Heart left ventricle (tissue), 16 donors: ENCODE measurements around the gene NIT2. TPM values are rescaled to one million over a fixed set of nuclear protein-coding genes. Genes with fewer than 3 reads are reported as not detected.

Experiments used
- ATAC-seq, 4 donors: fragments of 200-7000 bp; cut with Tn5 transposase; one replicate each; pipeline ENCODE4 v1.9.1; 2020 to 2022; ENCODE audit warnings: moderate library complexity in 4 of 4, mild to moderate bottlenecking in 3 of 4, moderate number of reproducible peaks in 1 of 4
- DNase-seq, 5 donors: peaks; one replicate each; pipeline ENCODE4 v3.0.0-alpha.2; 2020
- H3K27ac ChIP-seq, 12 donors: fragments of 200-600 bp; sonication (generic) in 4 of 12; one replicate each; pipeline versions ENCODE4 v1.5.0 to v1.8.0; 2016 to 2022; ENCODE audit warnings: mild to moderate bottlenecking in 2 of 12
- H3K27me3 ChIP-seq, 9 donors: fragments of 200-600 bp; sonication (generic) in 2 of 9; one replicate each; pipeline versions ENCODE4 v1.5.1 to v1.8.0; 2016 to 2022; ENCODE audit warnings: mild to moderate bottlenecking in 3 of 9
- H3K36me3 ChIP-seq, 9 donors: fragments of 200-600 bp; sonication (generic) in 2 of 9; one replicate each; pipeline versions ENCODE4 v1.5.0 to v1.8.0; 2018 to 2022; ENCODE audit warnings: mild to moderate bottlenecking in 2 of 9
- H3K4me1 ChIP-seq, 12 donors: fragments of 200-600 bp; sonication (generic) in 4 of 12; one replicate each; pipeline versions ENCODE4 v1.5.0 to v1.8.0; 2016 to 2022; ENCODE audit warnings: mild to moderate bottlenecking in 3 of 12
- H3K4me3 ChIP-seq, 12 donors: fragments of 200-600 bp; sonication (generic) in 4 of 12; one replicate each; pipeline versions ENCODE4 v1.5.0 to v1.8.0; 2017 to 2022; ENCODE audit warnings: mild to moderate bottlenecking in 9 of 12, moderate library complexity in 4 of 12
- H3K9me3 ChIP-seq, 12 donors: fragments of 200-600 bp; sonication (generic) in 4 of 12; one replicate each; pipeline versions ENCODE4 v1.5.0 to v1.8.0; 2016 to 2022; ENCODE audit warnings: mild to moderate bottlenecking in 1 of 12
- POLR2A ChIP-seq, 2 donors: fragments of 450-650 bp; IDR thresholded peaks; one replicate each; pipeline ENCODE4 v1.6.1; 2017; ENCODE audit warnings: antibody characterized with exemption in 2 of 2, mild to moderate bottlenecking in 2 of 2, moderate library complexity in 2 of 2
- WGBS, 4 donors: extraction: QIAGEN DNeasy Blood & Tissue Kit in 2 of 4; methylation state at CpG; one replicate each; pipeline versions ENCODE4 v1.1.5 to v1.1.7; 2013 to 2018; 5-methylcytosine and 5-hydroxymethylcytosine counted together
- intact Hi-C, 10 donors: fragments of 100-400 bp; cut with DNase I; formaldehyde crosslinking; loops; one replicate each; pipeline versions ENCODE4 v1.11.1 to v1.14.2; 2022
- polyA plus RNA-seq, 2 donors: library from polyadenylated mRNA; stranded (reverse); fragments of 200-250 nt; gene quantifications; one replicate each; pipeline ENCODE4 v1.2.3, GENCODE V29; 2013
- total RNA-seq, 9 donors: library from RNA; depleted of rRNA in 2 of 9; stranded (reverse); fragments of >200 nt in 2 of 9; fragmentation: NEBNext Ultra II Directional in 3 of 9; extraction: Animal tissue kit (Norgen Biotek cat#: 25700) in 3 of 9; gene quantifications; one replicate each; pipeline versions ENCODE4 v1.1.0 to v1.2.4, GENCODE V29; 2016 to 2023
- TF ChIP-seq, protein P1 (sequence below), 12 donors: fragments of 200-600 bp; sonication (generic) in 4 of 12; IDR thresholded peaks; one replicate each; pipeline versions ENCODE4 v1.5.0 to v1.8.0; 2018 to 2022; ENCODE audit warnings: antibody characterized with exemption in 12 of 12, mild to moderate bottlenecking in 5 of 12
- donor health status: ischemic (EF 13 %, LVEDD 7.1; RV severe dilation, severe dysfunction).
- donor health status: healthy with polysubstance abuse.
- donor health status: DM: no; HTN: yes; CAD: no.
- donor health status: DM: no; HTN: no; CAD: no.
- donor health status: ischemic (EF 25% LVEDD 6.9; RV normal size, moderate dysfunction).
- donor health status: ischemic (EF 25% LVEDD 5.7; RV mildly dilated, moderate dysfunction).
- donor health status: healthy.
- donor health status: DM: yes; HTN: yes; CAD: no.
- donor health status: ischemic (EF 35%, LVEDD 5.7; RV mildly dilated, moderate dysfunction).
- donor health status: nonischemic (EF 11% LVEDD 7.7; RV severe dilation, severe dysfunction).
- donor health status: DM: yes; HTN: yes; CAD: no.
- donor health status: PGD.
- donor health status: ischemic (EF 29% LVEDD 5.4; RV normal size, mild dysfunction).
- donor health status: nonischemic (EF 23%, LVEDD 6.1; RV moderate dilation, normal function).

Gene NIT2
- total and polyA plus RNA-seq, 11 donors: 11.6 to 50.9 (median 31.1) TPM

DNA sequence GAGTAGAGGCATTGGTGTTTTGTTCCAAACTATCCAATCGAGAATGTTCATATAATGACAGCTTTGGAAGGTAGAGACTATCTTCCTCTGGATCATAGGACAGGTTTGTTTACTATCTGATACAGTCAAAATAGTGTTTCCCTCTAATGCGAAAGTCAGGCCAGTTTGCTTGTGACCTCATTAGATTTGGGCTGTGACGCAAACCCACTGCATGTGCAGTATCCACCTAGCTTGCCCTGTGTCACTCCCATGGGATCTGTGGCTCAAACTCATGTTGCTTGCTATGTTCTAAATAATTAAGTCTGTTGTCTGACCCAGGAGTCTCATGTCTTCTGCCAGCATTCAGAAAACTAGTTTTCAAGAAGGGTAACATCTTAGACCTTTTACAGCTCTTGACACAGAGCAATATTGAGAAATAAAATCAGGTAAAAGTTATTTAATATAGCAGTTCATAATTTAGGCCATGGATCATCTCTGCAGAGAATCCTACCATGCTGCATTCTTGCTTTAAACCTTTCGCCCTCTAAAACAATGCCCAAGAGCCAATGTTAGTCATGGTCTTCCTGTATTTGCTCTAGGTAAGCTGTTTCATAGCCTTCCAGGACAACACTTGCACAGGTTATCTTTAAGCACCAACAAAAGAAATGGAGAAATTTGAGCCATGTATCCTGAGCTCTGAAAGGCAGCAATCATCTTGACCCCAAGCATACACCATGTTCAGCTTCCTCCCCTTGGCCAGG lies 26.4 kb downstream of the NIT2 start:
- DNase-seq (no peak), ATAC-seq (peak in 1 of 4 donors; percentile 20)
- no peak overlapping the region for H3K4me3 ChIP-seq
- no peaks in the 10 kb centered on the region for H3K4me1 ChIP-seq
- WGBS, 4 donors: 85 to 100% (median 97%) methylated on average over 4 of the region's 4 CpGs
- TF ChIP-seq POLR2A (IDR thresholded peaks at IDR 0.05): no peak
- TF ChIP-seq, protein P1, sequence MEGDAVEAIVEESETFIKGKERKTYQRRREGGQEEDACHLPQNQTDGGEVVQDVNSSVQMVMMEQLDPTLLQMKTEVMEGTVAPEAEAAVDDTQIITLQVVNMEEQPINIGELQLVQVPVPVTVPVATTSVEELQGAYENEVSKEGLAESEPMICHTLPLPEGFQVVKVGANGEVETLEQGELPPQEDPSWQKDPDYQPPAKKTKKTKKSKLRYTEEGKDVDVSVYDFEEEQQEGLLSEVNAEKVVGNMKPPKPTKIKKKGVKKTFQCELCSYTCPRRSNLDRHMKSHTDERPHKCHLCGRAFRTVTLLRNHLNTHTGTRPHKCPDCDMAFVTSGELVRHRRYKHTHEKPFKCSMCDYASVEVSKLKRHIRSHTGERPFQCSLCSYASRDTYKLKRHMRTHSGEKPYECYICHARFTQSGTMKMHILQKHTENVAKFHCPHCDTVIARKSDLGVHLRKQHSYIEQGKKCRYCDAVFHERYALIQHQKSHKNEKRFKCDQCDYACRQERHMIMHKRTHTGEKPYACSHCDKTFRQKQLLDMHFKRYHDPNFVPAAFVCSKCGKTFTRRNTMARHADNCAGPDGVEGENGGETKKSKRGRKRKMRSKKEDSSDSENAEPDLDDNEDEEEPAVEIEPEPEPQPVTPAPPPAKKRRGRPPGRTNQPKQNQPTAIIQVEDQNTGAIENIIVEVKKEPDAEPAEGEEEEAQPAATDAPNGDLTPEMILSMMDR (IDR thresholded peaks at IDR 0.05): no peak
- peaks cover 0 to 12% (median 2%) of the 10 kb centered on the region in 12 donors for H3K9me3 ChIP-seq
- intact Hi-C loops: no loop called here
- H3K36me3 ChIP-seq: peaks cover 2 to 92% (median 78%) of the 10 kb centered on the region in 9 donors
- no peak overlapping the region for H3K27ac ChIP-seq
- H3K27me3 ChIP-seq: no peaks in the 10 kb centered on the region

DNA sequence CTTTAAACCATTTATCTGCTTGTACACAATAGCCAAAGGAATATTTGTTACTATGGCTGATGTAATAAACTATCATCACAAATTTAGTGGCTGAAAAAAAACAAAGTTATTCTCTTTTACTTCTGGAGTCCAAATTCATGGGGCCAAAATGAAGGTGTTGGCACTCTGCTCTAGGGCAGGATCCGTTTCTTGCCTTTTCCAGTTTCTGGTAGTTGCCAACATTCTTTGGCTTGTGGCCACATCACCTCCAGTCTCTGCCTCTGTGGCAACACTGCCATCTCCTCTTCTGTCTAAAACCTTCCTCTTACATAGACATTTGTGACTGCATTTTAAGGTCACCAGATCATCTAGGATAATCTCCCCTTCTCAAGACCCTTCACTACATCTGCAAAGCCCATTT lies 27.3 kb downstream of the NIT2 start:
- intact Hi-C loops: no loop called here
- DNase-seq (no peak), ATAC-seq (no peak)
- Histone ChIP-seq H3K27me3 (no peaks in the 10 kb centered on the region), H3K4me3 (no peak overlapping the region), H3K27ac (no peak overlapping the region), H3K9me3 (peaks cover 0 to 12% (median 2%) of the 10 kb centered on the region in 12 donors), H3K4me1 (no peaks in the 10 kb centered on the region), H3K36me3 (peaks cover 2 to 92% (median 78%) of the 10 kb centered on the region in 9 donors)
- TF ChIP-seq POLR2A (IDR thresholded peaks at IDR 0.05): no peak
- TF ChIP-seq, protein P1 (IDR thresholded peaks at IDR 0.05): no peak
- 55 to 70% (median 63%) methylated on average over 1 of the region's 1 CpG for WGBS, 4 donors

DNA sequence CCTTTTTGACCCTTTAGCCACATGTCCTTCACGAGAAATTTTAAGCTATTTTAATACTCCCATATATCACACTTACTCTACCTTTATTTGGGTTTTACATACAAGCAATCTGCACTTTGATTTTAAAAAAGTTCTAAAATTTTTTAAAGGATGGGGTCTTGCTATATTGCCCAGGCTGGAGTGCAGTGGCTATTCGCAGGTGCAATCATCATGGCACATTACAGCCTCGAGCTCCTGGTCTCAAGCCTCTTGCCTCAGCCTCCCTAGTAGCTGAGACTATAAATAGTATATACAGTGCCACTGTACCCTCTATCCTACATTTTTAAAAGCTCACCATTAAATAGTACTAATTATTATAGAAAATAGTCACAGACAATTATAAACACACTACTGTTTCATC lies 29.9 kb downstream of the NIT2 start:
- Histone ChIP-seq H3K36me3 (peaks cover 2 to 96% (median 84%) of the 10 kb centered on the region in 9 donors), H3K27ac (no peak overlapping the region), H3K4me1 (no peaks in the 10 kb centered on the region), H3K27me3 (no peaks in the 10 kb centered on the region), H3K4me3 (no peak overlapping the region), H3K9me3 (peaks cover 0 to 12% (median 2%) of the 10 kb centered on the region in 12 donors)
- WGBS, 4 donors: 93 to 97% (median 95%) methylated on average over 3 of the region's 3 CpGs
- TF ChIP-seq POLR2A (IDR thresholded peaks at IDR 0.05): no peak
- TF ChIP-seq, protein P1 (IDR thresholded peaks at IDR 0.05): no peak
- intact Hi-C loops: no loop called here
- no peak for DNase-seq
- ATAC-seq: no peak

DNA sequence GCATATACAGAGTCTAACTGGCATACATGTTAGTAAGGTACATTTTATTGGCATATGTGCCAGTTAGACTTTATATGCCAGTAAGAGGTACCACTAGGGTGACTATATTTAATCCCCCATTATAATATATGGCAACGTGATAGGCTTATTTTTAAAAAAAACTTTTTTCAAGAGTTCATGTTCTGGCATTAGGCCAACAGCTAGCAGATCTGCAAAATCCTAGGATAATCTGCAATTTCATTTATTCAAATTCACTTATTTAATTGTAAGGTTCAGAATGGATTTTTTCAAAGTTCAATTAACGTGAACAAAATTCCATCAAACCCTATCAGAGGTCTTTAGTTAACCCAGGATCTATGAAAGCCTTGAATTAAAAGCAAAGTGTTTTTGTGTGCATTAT lies 31.9 kb downstream of the NIT2 start:
- Histone ChIP-seq H3K27me3 (no peaks in the 10 kb centered on the region), H3K36me3 (peaks cover 2 to 99% (median 92%) of the 10 kb centered on the region in 9 donors), H3K4me3 (no peak overlapping the region), H3K9me3 (peaks cover 0 to 12% (median 2%) of the 10 kb centered on the region in 12 donors), H3K4me1 (no peaks in the 10 kb centered on the region), H3K27ac (no peak overlapping the region)
- DNase-seq (no peak), ATAC-seq (no peak)
- intact Hi-C loops: no loop called here
- no peak for TF ChIP-seq POLR2A (IDR thresholded peaks at IDR 0.05)
- TF ChIP-seq, protein P1 (IDR thresholded peaks at IDR 0.05): no peak
- 69 to 79% (median 73%) methylated on average over 2 of the region's 2 CpGs for WGBS, 4 donors
